HG02870 (cell line): ENCODE results near the gene CNOT9.
"Not testable (repeated sequence)": the region's sequence is repeated elsewhere in the genome, so short reads cannot be mapped to it uniquely, and the experiment has no call there.

Experiments used
- ATAC-seq: cut with Tn5 transposase; IDR thresholded peaks from one replicate; pipeline ENCODE4 v1.9.1; 2021; ENCODE audit warnings: mild to moderate bottlenecking, moderate library complexity; ENCODE audit not compliant: unreplicated experiment

Gene CNOT9, protein sequence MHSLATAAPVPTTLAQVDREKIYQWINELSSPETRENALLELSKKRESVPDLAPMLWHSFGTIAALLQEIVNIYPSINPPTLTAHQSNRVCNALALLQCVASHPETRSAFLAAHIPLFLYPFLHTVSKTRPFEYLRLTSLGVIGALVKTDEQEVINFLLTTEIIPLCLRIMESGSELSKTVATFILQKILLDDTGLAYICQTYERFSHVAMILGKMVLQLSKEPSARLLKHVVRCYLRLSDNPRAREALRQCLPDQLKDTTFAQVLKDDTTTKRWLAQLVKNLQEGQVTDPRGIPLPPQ

DNA sequence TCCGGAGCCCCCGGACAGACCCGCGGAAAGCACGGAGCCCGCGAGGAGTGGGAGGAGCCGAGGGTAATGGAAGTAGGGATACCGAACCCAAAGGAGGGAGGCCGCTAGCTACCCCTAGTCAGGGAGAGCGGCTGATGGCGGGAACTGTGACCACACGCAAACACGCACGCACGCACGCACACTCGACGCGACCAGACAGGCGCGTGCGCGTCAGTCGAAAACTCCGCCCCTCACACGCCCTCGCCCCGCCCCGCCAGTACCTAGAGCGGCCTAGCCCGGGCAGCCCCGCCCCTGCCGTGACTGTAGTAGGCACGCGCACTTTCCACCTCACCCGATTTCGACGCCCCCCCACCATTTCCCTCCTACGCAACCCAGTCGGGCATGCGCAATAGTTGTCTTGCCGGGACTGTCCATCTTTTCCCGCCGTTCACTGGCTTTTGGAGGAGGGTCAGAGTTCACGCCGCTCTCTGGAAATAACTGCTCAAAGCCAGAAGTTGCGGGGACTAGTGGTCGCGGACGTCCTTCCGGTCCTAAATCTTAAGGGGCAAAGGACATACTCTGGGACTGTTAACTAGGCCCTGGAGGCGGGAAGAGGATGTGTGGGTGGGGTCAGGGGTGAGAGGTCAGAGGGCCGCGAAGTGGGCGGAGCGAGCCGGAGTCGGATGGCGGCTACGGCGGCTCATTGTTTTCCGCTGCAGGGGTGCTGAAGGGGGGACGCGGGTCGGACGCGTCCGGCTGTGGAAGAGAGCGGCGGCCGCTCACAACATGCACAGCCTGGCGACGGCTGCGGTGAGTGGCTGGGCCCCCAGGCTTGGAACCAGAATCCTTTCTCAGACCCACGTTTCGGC, at the start of gene CNOT9, which contains the start of gene USP37:
Gene CNOT9 (plus strand): TSS at position 650 of the 848 bp plus-strand sequence. CDS start 116 bp downstream, at position 766.
Gene USP37 (minus strand): TSS at position 162 of the 848 bp plus-strand sequence. CDS start 9,698 bp downstream, outside the sequence.
- peak; percentile 70 for ATAC-seq

DNA sequence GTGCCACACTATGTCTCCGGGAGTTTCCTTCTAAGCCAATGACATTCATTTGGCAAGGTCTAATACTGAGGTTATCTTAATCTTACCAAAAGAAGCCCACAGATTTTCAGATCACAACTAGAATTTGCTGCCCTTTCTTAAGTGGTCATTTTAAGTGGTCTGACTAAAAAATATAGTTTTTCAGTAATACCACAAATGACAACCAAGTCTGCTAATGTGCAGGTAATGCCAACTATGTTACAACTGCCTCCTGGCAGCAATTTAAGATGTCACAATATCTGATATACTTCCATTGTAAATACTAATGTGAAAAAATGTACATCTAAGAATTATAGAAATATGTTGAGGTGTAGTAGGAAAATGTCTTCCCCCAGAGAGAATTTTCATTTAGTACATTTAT, 49.8 kb upstream of the CNOT9 start:
- ATAC-seq = no peak

DNA sequence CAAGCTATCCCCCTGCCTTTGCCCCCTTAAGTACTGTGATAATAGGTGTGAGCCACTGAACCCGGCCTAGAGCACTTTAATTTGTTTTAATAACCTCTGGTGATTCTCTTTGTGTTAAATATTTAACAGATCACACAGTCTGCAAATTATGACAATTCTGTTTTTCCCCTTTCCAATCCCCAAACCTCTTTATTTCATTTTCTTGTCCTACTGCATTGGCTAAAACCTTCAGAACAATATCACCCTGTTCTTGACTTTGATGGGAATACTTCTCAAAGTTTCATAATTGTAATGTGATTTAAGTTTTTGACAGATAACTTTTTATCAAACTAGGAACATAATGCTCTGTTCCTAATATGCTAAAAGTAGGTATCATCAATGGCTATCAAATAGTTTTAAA, 45.0 kb upstream of the CNOT9 start:
- no peak for ATAC-seq

DNA sequence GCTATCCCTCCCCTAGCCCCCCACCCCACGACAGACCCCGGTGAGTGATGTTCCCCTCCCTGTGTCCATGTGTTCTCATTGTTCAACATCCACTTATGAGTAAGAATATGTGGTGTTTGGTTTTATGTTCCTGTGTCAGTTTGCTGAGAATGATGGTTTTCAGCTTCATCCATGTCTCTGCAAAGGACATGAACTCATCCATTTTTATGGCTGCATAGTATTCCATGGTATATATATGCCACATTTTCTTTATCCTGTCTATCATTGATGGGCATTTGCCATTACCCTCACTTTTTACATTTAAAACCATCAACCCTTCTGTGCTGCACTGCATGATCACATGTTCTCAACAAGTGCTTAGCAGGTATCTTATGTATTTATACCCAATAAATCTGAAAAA, 40.2 kb upstream of the CNOT9 start:
- ATAC-seq = not testable (repeated sequence)

DNA sequence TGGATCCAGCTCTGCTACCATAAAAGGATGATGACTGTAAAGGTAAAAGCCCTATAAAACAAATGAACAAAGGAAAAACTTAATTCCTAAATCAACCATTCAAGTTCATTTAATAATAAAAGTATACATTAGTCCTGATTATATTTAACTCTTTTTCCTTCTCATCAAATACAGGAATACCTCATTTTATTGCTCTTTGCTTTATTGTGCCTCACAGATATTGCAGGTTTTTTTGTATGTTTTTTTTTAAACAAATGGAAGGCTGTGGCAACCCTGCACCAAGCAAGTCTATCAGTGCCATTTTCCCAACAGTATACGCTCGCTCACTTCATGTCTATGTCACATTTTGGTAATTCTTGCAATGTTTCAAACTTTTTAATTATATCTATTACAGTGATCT, 38.6 kb upstream of the CNOT9 start:
- ATAC-seq = no peak

DNA sequence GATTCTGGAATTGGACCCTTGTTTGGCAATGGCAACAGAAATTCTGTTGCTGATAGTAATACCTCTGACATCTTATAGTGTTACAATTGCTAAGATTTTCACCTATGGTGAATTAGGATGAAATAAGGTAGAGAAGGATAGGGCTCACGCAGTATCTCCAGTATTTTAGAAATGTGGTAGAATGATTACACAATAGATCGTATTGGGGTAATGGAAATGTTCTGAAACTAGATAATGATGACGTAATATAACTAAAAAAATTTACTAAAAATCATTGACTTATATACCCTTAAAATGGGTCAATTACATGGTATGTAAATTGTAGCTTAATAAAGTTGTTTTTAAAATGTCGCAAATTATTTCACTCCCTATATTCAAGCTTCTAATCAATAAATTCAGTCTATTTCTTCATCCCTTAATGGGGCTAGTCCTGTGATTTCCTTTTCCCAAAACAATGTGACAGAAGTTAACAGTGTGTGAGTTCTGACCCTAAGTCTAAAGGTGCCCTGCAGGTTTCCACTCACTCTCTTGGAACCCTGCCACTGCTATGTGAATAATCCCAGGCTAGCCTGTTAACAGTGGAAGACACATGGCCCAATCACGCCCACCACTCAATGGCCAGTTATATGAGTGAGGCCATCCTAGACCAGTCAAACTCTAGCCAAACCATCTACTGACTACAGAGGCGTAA, 31.7 kb upstream of the CNOT9 start:
- ATAC-seq = no peak

DNA sequence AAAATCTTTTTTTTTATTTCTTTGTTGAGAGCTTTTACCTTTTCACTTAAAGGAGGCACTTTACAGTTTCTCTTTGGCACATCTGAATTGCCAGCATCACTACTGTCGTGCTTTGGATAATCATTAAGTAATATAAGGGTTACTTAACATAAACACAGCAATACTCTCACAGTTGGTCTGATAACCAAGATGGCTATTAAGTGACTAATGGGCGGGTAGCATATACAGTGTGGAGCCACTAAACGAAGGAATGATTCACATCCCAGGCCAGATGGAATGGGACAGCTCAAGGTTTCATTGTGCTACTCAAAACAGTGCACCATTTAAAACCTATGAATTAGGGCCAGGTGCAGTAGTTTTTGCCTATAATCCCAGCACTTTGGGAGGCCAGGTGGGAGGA, 28.6 kb upstream of the CNOT9 start:
- ATAC-seq = no peak

DNA sequence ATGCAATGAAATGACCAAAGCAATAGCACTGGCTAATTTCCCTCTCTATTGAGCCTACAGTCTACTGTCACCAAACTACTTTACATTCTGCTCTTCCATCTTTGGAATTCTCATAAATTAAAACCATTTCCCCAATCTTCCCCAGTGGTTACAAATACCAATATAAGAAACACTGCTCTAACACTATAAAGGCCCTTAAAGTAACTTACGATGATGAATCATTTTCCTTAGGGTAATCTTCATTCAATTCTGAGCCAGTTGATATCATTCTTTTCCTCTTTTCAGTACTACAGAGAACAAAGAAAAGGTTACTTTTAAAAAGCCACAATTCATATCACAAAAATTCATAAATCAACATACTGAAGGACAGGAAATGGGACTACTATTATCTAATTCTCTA, 22.6 kb upstream of the CNOT9 start:
- ATAC-seq = no peak

DNA sequence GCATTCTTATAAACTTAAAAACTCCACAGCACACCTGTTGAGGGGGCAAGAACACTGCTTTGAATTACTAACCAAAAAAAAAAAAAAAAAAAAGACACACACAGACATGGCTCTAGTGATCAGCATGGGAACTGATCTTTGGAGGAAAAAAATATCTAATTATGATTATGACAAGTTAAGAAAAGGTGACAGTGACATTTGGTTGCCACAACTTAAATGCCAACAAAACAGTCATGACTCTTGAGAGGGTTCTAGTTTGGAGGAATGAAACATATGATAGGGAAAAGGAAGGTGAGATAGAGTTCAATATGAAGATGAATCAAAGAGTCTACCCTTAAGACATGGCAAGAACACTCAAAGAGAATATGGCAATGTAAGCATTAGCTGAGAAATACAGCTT, 21.1 kb upstream of the CNOT9 start:
- no peak for ATAC-seq

DNA sequence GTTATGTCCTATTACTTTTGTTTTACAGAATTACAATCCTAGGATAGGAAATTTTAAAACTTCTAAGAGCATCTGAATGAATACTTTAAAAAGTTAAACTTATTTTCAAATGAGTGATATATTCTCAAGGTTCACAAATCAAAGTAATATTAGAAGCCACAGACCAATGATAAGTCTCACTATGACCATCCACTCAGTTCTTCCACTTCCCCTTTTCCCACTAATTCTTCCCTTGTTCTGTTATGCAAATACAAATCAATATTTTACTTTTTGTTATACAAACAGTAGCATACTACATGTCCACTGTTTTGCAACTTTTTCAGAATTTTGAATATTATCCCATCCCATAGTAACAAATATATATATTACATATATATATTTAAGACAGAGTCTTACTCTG, 20.7 kb upstream of the CNOT9 start:
- ATAC-seq = peak; percentile 67

DNA sequence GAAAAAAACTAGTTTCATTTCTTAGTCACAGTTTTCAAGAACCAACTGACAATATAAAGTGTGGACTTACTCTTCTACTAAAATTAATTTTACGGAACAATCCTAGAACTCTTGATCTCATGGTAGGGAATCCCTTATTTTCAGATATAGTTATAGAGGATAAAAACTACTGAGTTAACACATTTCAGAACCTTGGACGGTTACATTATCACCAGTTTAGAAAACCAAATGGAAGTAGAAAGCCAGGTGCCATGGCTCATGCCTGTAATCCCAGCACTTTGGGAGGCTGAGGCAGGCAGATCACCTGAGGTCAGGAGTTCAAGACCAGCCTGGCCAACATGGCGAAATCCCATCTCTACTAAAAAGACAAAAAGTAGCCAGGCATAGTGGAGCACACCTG, 14.4 kb upstream of the CNOT9 start:
- ATAC-seq = not testable (repeated sequence)

DNA sequence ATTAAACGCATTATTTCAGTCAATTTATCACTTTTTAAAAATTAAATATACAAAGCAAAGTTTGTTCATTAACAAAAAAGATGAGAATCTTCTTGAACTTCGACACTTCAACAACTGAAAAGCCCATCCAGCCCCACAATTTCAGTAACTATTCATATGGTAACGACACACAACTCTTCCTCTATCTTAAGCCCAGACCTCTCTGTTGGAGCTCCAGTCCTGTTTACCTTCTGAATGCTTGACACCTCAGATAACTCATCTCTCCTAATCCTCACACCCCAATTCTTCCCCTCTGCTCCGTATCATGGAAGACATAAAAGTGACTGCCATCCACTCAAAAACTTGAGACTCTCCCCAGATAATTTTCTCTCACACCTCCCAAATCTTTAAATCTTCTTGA, 13.1 kb upstream of the CNOT9 start:
- ATAC-seq = no peak

DNA sequence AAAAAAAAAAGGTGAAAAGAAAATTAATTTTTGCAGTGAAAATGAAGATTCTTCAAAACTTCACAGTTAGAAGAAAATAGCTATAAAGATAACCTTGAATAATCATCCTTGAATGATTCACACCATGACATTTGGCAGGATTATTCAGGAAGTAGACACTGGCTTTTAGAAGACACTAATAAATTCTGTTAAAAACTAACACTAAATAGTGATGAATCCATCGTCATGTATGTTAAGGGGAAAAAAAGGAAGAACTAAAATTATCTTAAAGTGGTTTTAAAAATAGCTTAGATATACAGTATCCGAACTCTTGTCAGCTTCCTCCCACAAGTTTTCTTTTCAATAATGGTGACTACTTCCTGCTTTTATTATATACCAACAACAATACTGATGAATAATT, 10.7 kb upstream of the CNOT9 start:
- no peak for ATAC-seq

DNA sequence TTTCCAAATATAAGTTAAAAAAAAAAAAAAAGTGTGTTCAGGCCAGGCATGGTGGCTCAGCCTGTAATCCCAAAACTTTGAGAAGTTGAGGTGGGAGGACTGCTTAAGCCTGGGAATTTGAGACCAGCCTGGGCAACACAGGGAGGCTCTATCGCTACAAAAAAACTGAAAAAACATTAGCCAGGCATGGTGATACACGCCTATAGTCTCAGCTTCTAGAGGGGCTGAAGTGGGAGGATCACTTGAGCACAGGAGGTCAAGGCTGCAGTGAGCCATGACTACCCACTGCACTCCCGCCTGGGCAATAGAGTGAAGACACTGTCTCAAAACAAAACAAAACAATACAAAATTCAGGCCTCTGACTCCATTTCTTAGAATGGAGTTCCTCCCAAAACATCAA, 9.7 kb upstream of the CNOT9 start:
- ATAC-seq = no peak

DNA sequence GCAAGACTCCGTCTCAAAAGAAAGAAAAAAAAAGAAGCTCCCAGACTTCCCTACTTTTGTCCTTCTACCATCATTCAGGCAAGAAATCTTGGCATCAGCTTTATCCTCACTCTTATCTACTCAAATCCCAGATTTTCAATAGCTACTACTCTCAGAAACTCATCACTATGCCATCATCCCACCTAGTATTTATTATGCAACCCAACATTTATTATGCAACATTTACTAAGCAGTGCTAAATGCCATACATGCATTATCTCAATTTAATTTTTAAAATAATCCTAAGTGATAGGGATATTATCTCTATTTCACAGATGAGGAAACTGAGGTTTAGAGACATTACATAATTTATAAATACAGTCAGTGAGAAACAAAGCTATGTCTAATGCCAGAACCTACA, 4.6 kb upstream of the CNOT9 start:
- ATAC-seq = no peak

DNA sequence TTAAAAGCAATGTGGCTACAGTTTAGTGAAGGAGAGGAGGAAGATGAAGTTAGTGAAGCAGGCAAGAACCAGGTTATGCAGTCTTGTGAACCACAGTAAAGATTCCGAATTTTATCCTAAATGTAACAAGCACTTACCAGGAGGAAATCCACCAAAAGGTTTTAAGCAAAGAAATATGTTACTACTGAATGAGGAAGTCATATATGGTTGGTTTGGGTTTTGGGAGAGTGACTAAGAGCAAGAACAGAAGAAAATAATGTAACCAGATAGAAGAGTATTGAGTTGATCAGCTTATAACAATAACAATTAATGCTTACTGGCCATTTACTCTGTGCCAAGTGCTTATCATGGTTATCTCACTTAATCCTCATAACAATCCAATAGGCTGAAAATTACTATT, 2.3 kb upstream of the CNOT9 start:
- ATAC-seq = no peak

DNA sequence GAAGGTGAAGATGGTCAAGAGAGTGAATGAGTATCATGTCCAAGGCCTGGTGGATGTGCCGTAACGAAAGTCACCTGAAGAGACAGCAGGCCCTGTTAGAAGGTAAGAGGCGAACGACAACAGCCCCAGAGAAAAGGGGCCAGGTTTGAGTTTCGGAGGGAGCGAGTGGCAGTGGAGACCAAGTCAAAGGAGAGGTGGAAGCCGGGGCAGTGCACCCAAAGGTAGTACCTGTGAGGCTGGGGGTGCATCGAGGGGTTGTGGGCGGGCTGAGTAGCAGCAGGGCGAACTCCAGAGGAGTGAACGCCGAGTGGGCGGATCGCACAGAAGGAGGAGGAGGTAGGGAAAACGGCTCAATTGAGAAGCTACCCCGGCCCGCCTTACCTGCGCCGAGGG, 846 bp upstream of the CNOT9 start:
- ATAC-seq = peak; percentile 38

DNA sequence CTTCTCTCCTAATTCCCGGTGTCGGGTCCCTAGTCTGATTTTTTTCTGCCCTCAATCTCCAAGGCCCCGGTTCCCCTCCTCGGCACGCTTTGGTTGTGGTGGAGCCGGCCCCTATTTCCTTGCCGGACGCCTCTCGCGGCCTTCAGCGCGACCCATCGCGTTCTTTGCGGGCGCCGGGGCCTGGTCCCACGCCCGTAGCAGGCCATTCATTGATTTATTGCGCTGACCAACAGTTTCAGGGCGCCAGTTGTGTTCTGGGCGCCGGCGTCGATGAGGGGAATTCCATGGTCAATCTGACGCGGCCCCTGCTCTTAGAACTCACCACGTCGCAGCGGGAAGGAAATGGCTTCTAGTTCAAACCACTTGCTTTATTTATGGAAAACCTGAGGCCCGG, 396 bp downstream of the CNOT9 start:
- ATAC-seq = peak; percentile 22

DNA sequence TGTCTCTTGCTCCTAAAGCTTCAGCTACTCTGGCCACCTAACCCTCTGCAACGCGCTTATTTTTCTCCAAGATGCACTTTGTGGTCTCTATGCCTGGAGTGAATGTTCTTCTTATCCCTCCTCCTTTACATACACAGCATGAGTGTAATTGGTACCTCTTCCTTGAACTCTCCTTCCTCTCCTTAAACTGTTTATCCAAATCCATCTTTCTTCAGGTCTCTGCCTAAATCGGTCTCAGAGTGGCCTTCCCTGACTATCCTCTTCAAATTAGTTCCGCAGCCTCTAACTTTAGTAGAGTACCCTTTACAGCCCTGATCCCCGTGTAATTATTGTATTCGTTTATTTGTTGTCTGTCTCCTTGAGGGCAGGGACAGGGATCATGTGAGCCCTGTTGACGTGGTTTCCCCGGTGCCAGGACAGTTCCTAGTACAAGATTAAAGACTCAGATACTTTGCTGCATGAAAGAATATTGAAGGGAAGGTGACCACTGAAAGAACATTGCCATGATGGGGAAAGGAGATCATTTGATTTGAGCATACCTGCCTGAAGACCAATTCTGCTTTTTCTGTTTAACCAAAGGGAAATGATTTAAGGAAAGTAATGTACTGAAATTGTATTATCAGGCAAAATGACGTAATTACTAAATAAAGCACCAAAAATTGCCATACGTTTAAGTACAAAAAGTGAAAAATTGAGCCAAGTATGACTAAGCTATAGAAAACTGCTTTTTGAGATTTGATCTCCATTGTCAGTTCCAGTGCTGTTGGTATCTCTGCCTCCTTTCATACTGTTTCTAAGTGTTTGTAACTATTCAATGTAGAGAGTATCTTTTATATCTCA, 1.2 kb downstream of the CNOT9 start:
- ATAC-seq = no peak

DNA sequence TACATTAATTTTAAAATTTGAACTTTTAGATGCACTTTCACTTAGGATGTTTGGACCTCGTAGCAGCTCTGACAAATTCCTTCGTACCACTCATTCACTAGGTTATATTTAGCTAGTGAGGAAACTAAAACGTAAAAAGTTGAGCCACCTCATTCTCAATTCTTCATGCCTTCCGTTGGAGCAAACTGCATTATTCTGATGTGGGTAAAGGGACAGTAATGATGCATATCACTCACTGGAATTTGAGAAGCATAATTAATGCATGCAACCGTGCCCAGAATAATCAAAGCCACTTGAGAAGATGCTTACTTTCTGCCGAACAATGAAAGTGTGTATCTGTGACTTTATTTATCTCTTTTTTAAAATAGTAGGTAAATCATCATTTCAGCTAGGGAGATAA, 2.2 kb downstream of the CNOT9 start:
- no peak for ATAC-seq

DNA sequence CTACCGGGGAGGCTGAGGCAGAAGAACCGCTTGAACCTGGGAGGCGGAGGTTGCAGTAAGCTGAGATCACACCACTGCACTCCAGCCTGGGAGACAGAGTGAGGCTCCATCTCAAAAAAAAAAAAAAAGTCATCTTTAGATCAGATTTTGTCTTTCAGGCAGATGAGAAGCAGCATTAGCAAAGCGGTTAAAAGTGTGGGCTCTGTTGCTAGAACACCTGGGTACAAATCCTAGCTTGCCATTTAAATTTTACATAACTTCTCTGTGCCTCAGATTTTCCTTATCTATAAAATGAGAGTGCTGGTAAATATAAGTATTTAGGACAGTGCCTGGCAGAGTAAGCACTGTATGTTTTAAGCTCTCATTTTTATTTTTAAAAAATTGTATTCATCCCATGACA, 8.2 kb downstream of the CNOT9 start:
- no peak for ATAC-seq
